Right lobe of liver (tissue), 4 donors: ENCODE data around the gene PTPRN.

ENCODE experiments used
- POLR2A ChIP-seq: fragments of 450-650 bp; IDR thresholded peaks from one replicate; pipeline ENCODE4 v1.6.1; 2017; ENCODE audit warnings: antibody characterized with exemption, mild to moderate bottlenecking
- TF ChIP-seq, protein P1 (sequence below), 4 donors: fragments of 200-600 bp in 3 of 4; fragments of 450-650 bp in 1 of 4; IDR thresholded peaks; one replicate each; pipeline versions ENCODE4 v1.5.1 to v1.8.0; 2016 to 2022; ENCODE audit warnings: antibody characterized with exemption in 4 of 4, mild to moderate bottlenecking in 2 of 4
- donor health status: DM: no; HTN: no; CAD: no.
- donor health status: DM: no; HTN: no; CAD: no.
- donor health status: DM: no; HTN: yes; CAD: no.

DNA sequence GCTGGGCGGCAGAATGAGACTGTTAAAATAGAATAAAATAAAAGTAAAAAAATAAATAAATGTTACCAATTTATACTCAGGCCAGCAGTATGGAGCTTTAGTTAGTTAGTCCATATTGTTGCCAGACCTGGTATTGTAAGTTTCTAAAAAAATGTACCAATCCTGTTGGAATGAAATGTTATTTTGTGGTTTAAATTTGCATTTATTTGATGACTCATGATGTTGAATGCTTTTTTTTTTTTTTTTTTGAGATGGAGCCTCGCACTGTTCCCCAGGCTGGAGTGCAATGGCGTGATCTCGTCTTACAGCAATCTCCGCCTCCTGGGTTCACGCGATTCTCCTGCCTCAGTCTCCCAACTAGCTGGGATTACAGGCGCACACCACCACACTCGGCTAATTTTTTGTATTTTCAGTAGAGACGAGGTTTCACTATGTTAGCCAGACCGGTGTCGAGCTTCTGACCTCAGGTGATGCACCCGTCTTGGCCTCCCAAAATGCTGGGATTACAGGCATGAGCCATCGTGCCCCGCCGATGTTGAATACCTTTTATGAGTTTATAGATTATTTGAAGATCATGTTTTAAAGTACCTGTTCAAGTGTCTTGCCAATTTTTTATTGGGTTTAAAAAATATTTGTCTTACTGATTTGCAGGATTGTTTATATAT, 5.7 kb upstream of the PTPRN start:
- TF ChIP-seq, protein P1, sequence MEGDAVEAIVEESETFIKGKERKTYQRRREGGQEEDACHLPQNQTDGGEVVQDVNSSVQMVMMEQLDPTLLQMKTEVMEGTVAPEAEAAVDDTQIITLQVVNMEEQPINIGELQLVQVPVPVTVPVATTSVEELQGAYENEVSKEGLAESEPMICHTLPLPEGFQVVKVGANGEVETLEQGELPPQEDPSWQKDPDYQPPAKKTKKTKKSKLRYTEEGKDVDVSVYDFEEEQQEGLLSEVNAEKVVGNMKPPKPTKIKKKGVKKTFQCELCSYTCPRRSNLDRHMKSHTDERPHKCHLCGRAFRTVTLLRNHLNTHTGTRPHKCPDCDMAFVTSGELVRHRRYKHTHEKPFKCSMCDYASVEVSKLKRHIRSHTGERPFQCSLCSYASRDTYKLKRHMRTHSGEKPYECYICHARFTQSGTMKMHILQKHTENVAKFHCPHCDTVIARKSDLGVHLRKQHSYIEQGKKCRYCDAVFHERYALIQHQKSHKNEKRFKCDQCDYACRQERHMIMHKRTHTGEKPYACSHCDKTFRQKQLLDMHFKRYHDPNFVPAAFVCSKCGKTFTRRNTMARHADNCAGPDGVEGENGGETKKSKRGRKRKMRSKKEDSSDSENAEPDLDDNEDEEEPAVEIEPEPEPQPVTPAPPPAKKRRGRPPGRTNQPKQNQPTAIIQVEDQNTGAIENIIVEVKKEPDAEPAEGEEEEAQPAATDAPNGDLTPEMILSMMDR (IDR thresholded peaks at IDR 0.05) = no peak
- TF ChIP-seq POLR2A = no peak
